C4-2B (cell line): ENCODE results near the gene CLEC16A.

Experiments
- ZFX ChIP-seq: fragments of 450-650 bp; IDR thresholded peaks from 2 replicates; pipeline ENCODE4 v1.6.1; 2017
- TF ChIP-seq, protein P1 (sequence below): fragments of 450-650 bp; conservative IDR thresholded peaks from 2 replicates; pipeline ENCODE4 v1.5.1; 2017; ENCODE audit warnings: mild to moderate bottlenecking

DNA sequence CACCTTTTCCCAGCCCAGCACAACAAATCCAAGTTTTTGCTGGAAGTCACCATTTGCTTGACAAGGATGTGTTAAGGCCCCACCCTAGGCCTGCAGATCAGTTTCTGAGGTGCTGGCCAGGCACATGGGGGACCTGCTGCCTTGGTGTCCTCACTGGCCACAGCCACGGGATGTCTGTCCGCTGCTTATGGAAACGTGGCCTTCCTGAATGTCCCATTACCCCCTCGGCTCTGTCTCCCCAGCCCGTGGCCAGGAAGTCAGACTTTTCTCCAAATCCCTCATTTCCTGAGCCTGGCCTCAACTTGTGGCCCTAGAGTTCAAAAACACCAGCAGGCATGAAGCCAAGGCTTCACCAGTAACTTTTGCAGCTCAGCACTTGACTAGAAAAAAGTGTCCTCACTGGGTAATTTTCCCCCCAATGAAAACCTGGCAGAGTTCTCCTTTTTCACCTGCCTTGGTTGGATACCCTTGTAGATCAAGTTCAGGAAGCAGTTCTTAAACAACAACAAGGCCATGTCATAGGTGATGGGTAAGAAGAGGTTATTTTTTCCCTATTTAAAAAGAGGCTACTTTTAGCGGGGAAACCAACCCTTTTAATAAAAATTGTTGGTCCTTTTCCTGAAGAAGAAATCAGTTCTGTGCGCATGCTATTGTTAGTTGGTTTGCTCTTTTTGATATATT lies 230.9 kb downstream of the CLEC16A start:
- TF ChIP-seq, protein P1, sequence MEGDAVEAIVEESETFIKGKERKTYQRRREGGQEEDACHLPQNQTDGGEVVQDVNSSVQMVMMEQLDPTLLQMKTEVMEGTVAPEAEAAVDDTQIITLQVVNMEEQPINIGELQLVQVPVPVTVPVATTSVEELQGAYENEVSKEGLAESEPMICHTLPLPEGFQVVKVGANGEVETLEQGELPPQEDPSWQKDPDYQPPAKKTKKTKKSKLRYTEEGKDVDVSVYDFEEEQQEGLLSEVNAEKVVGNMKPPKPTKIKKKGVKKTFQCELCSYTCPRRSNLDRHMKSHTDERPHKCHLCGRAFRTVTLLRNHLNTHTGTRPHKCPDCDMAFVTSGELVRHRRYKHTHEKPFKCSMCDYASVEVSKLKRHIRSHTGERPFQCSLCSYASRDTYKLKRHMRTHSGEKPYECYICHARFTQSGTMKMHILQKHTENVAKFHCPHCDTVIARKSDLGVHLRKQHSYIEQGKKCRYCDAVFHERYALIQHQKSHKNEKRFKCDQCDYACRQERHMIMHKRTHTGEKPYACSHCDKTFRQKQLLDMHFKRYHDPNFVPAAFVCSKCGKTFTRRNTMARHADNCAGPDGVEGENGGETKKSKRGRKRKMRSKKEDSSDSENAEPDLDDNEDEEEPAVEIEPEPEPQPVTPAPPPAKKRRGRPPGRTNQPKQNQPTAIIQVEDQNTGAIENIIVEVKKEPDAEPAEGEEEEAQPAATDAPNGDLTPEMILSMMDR, result no peak
- no peak for TF ChIP-seq ZFX
